ENCODE measurements around the gene MLYCD. TPM values are rescaled to one million over a fixed set of nuclear protein-coding genes. Genes with fewer than 3 reads are reported as not detected.

The MLYCD gene
- total RNA-seq, 1 donor from 2014 or later = 5.3 TPM

GRCh38 chr16:83955218-83956130, 56.6 kb downstream of the MLYCD start:
- Mint-ChIP-seq H3K4me1 (ENCODE audit: unreplicated experiment) (peaks cover 18% of the 10 kb centered on the region), H3K36me3 (ENCODE audit: unreplicated experiment) (no peaks in the 10 kb centered on the region), H3K4me3 (ENCODE audit: unreplicated experiment) (no peak overlapping the region), H3K27ac (ENCODE audit: unreplicated experiment) (no peak overlapping the region), H3K9me3 (ENCODE audit: unreplicated experiment) (no peaks in the 10 kb centered on the region), H3K27me3 (ENCODE audit: unreplicated experiment) (no peaks in the 10 kb centered on the region)
- TF ChIP-seq CTCF (IDR thresholded peaks at IDR 0.05) = no peak
- DNase-seq (ENCODE audit: extremely low spot score, unreplicated experiment) = no peak

- H3K4me3 Mint-ChIP-seq (ENCODE audit: unreplicated experiment) = no peak overlapping the region
- H3K9me3 Mint-ChIP-seq (ENCODE audit: unreplicated experiment) = no peaks in the 10 kb centered on the region
- peak; percentile 92 for DNase-seq (ENCODE audit: extremely low spot score, unreplicated experiment)
- no peaks in the 10 kb centered on the region for H3K27me3 Mint-ChIP-seq (ENCODE audit: unreplicated experiment)
- H3K27ac Mint-ChIP-seq (ENCODE audit: unreplicated experiment) = no peak overlapping the region
- H3K36me3 Mint-ChIP-seq (ENCODE audit: unreplicated experiment) = no peaks in the 10 kb centered on the region
- H3K4me1 Mint-ChIP-seq (ENCODE audit: unreplicated experiment) = peaks cover 18% of the 10 kb centered on the region
- TF ChIP-seq CTCF (IDR thresholded peaks at IDR 0.05) = peak; percentile 94
Measured at GRCh38 chr16:83956336-83957289, 57.7 kb downstream of the MLYCD start.

GRCh38 chr16:83957296-83957855, 58.5 kb downstream of the MLYCD start:
- H3K27ac Mint-ChIP-seq (ENCODE audit: unreplicated experiment) = no peak overlapping the region
- H3K9me3 Mint-ChIP-seq (ENCODE audit: unreplicated experiment) = no peaks in the 10 kb centered on the region
- H3K4me3 Mint-ChIP-seq (ENCODE audit: unreplicated experiment) = no peak overlapping the region
- DNase-seq (ENCODE audit: extremely low spot score, unreplicated experiment) = no peak
- no peaks in the 10 kb centered on the region for H3K27me3 Mint-ChIP-seq (ENCODE audit: unreplicated experiment)
- no peaks in the 10 kb centered on the region for H3K36me3 Mint-ChIP-seq (ENCODE audit: unreplicated experiment)
- TF ChIP-seq CTCF (IDR thresholded peaks at IDR 0.05) = no peak
- peaks cover 18% of the 10 kb centered on the region for H3K4me1 Mint-ChIP-seq (ENCODE audit: unreplicated experiment)

DNA sequence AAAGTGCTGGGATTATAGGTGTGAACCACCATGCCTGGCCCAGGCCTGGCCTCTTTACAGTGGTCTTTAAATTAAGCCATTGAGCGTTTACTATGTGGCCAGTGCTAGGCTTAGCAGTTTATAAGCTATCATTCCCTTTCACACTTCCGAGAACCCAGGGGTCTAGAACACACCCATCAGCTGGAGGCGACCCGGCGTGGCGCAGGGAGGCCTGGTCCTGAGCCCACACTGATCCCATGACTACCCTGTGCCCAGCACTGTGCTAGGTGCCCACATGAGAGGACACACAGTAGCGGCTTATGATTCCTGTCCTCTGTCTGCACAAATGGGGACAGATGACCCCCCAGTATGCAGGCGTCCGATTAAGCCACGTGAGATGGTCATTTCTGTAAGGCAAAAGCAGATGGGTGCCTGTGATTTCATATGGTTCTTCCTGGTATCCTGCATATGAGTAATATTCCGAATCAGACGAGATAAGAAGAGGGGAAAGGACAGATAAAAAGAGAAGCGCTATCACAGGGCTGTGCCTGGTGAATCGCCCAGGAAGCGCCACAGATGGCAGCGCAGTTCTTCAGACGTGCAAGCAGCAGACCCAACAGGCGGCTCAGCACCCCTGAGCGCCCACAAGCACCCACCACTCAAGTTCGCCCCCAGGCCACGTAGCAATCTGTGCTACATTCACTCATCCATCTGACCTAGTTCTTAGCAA, 59.4 kb downstream of the MLYCD start:
- no peaks in the 10 kb centered on the region for H3K36me3 Mint-ChIP-seq (ENCODE audit: unreplicated experiment)
- no peak for DNase-seq (ENCODE audit: extremely low spot score, unreplicated experiment)
- no peak overlapping the region for H3K4me3 Mint-ChIP-seq (ENCODE audit: unreplicated experiment)
- no peak overlapping the region for H3K27ac Mint-ChIP-seq (ENCODE audit: unreplicated experiment)
- TF ChIP-seq CTCF (IDR thresholded peaks at IDR 0.05) = no peak
- no peaks in the 10 kb centered on the region for H3K27me3 Mint-ChIP-seq (ENCODE audit: unreplicated experiment)
- H3K9me3 Mint-ChIP-seq (ENCODE audit: unreplicated experiment) = no peaks in the 10 kb centered on the region
- peaks cover 16% of the 10 kb centered on the region for H3K4me1 Mint-ChIP-seq (ENCODE audit: unreplicated experiment)

All from osteocyte (in vitro differentiated cells).